OCI-M2 (cell line): Measurements from ENCODE around the gene IPO7.

Source experiments
- DNase-seq: peaks from one replicate; lab custom pipeline; 2025; ENCODE audit not compliant: unreplicated experiment; lab: John Stamatoyannopoulos, UW

Gene IPO7

GRCh38 chr11:9490376-9490775, 105.9 kb downstream of the IPO7 start:
- no peak for DNase-seq

GRCh38 chr11:9493492-9493891, 109.0 kb downstream of the IPO7 start:
- no peak for DNase-seq

DNA sequence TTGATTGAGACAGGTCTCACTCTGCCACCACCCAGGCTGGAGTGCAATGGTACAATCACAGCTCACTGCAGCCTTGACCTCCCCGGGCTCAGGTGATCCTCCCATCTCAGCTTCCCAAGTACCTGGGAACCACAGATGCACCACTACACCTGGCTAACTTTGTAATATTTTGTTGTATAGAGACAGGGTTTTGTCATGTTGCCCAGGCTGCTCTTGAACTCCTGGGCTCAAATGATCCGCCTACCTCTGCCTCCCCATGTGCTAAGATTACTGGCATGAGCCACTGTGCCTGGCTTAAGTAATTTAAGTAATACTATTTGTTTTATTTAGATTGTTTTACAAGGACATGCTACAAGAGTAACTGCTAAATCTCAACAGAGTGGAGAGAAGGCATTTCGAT, 109.9 kb downstream of the IPO7 start:
- DNase-seq = no peak

GRCh38 chr11:9495803-9496514, 111.5 kb downstream of the IPO7 start:
- DNase-seq = no peak
